ENCODE measurements around the gene FARS2.

DNA sequence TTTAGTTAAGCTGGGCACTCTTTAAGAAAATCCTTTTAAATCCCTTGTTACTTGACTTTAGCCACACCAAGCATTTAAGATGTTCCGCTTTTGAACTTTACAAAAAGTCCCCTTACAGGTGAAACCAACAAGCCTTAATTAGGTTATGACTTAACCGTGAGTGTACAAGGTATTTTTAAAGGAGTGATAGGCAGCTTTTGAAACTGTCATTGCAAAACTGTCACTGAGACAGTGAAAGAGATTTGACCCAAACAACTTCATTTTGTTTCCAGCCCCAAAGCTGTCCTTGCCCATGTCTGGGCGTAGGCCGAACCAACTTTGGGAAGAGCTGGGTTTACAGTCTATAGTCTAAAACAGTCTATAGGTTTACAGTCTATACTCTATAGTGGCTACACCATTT lies 305.4 kb downstream of the FARS2 start:
- TF ChIP-seq CTCF (IDR thresholded peaks at IDR 0.05; ENCODE audit: extremely low read depth in 1 of 2, insufficient read depth in 1 of 2, low read depth in 1 of 2, low read length in 2 of 2) (no peak), POLR2AphosphoS5 (IDR thresholded peaks at IDR 0.05; ENCODE audit: insufficient read depth, low read depth, low read length) (no peak), JUN (IDR thresholded peaks at IDR 0.05; ENCODE audit: borderline replicate concordance, insufficient read depth, insufficient read length, low read depth) (no peak), EZH2 (IDR thresholded peaks at IDR 0.05; ENCODE audit: borderline replicate concordance, low read depth, low read length, severe bottlenecking) (no peak), POLR2A (IDR thresholded peaks at IDR 0.05; ENCODE audit: low read depth, low read length) (no peak)
